GM12878 (cell line): Measurements from ENCODE around the gene NR2F2. TPM values are rescaled to one million over a fixed set of nuclear protein-coding genes. Genes with fewer than 3 reads are reported as not detected.

Experiments used
- ATAC-seq: fragments of 200-7000 bp; cut with Tn5 transposase; 3 replicates; pipeline ENCODE4 v1.9.1; 2020; ENCODE audit warnings: mild to moderate bottlenecking, moderate library complexity
- BruUV-seq: library from RNA; stranded (reverse); fragments of 400-500 nt; replicated peaks from 2 replicates; lab custom pipeline; 2021; lab: Mats Ljungman, UMichigan
- CTCF ChIA-PET: fragments of 300-600 bp; sonication (Branson Sonifier 250); formaldehyde crosslinking; extraction: SDS; loops from one replicate; lab custom pipeline; 2021; ENCODE audit warnings: inconsistent platforms; lab: Yijun Ruan, JAX
- POLR2A ChIA-PET: fragments of 350-600 bp; formaldehyde crosslinking; extraction: SDS; loops from one replicate; lab custom pipeline; 2021; ENCODE audit warnings: inconsistent platforms; lab: Charles Lee
- RAD21 ChIA-PET: fragments of 300-600 bp; sonication (Branson Sonifier 250); formaldehyde crosslinking; loops from one replicate; lab custom pipeline; 2023; ENCODE audit warnings: antibody characterized with exemption; ENCODE audit not compliant: unreplicated experiment; lab: Charles Lee
- SMC1A ChIA-PET: fragments of 300-600 bp; sonication (Branson Sonifier 250); formaldehyde crosslinking; loops from one replicate; lab custom pipeline; 2023; ENCODE audit not compliant: unreplicated experiment, uncharacterized antibody; lab: Charles Lee
- DNase-seq: peaks from one replicate; pipeline ENCODE4 v3.0.0-alpha.2; 2011; ENCODE audit warnings: low read depth, low spot score
- FAIRE-seq: peaks from 3 replicates; lab custom pipeline; 2011; peaks lifted over from hg19 to GRCh38; lab: Jason Lieb, UNC
- H2AFZ ChIP-seq: 2 replicates; pipeline ENCODE4 v1.6.0; 2011; ENCODE audit warnings: low read depth, low read length, control low read depth; ENCODE audit not compliant: control insufficient read depth
- H3K27ac ChIP-seq: 2 replicates; pipeline ENCODE4 v1.5.1; 2011; ENCODE audit warnings: control low read depth; ENCODE audit not compliant: control insufficient read depth, insufficient read depth
- H3K27me3 ChIP-seq, 2 experiments: replicated peaks in 1 of 2; 2 replicates each; pipeline versions ENCODE4 v1.6.0 to v1.6.1; 2011; ENCODE audit warnings: low read length in 1 of 2; ENCODE audit not compliant: control insufficient read depth in 2 of 2, insufficient read depth in 2 of 2
- H3K36me3 ChIP-seq, 2 experiments: 2 replicates each; pipeline ENCODE4 v1.5.1; 2011; ENCODE audit warnings: low read length in 1 of 2; ENCODE audit not compliant: control insufficient read depth in 2 of 2, insufficient read depth in 2 of 2
- H3K4me1 ChIP-seq: 2 replicates; pipeline ENCODE4 v1.6.1; 2011; ENCODE audit warnings: mild to moderate bottlenecking, low read length, moderate library complexity, mixed read lengths; ENCODE audit not compliant: control insufficient read depth, insufficient read depth
- H3K4me2 ChIP-seq: 2 replicates; pipeline ENCODE4 v1.6.0; 2011; ENCODE audit warnings: control low read depth; ENCODE audit not compliant: control insufficient read depth, insufficient read depth
- H3K4me3 ChIP-seq: fragments of 200-600 bp; sonication (generic); 2 replicates; pipeline ENCODE4 v1.5.1; 2016
- H3K79me2 ChIP-seq: 2 replicates; pipeline ENCODE4 v1.6.0; 2011; ENCODE audit warnings: low read length; ENCODE audit not compliant: control insufficient read depth, insufficient read depth
- H3K9ac ChIP-seq: 2 replicates; pipeline ENCODE4 v1.8.0; 2011; ENCODE audit warnings: low read length, control low read depth, mixed read lengths; ENCODE audit not compliant: control insufficient read depth, insufficient read depth
- H3K9me3 ChIP-seq: replicated peaks from 3 replicates; pipeline ENCODE4 v1.5.1; 2011; ENCODE audit warnings: mild to moderate bottlenecking, low read length; ENCODE audit not compliant: control insufficient read depth, insufficient read depth
- H4K20me1 ChIP-seq: 2 replicates; pipeline ENCODE4 v1.6.0; 2011; ENCODE audit not compliant: control insufficient read depth, insufficient read depth
- ELK1 ChIP-seq: IDR thresholded peaks from 2 replicates; pipeline ENCODE4 v1.6.1; 2012; ENCODE audit warnings: low read depth, low read length, improper control_type of control experiment
- JUNB ChIP-seq: IDR thresholded peaks from 2 replicates; pipeline ENCODE4 v1.6.1; 2016; ENCODE audit warnings: antibody characterized with exemption, mild to moderate bottlenecking
- RCOR1 ChIP-seq: conservative IDR thresholded peaks from 2 replicates; pipeline ENCODE4 v1.6.1; 2012; ENCODE audit warnings: low read depth, low read length, improper control_type of control experiment
- RELA ChIP-seq: fragments of 450-650 bp; IDR thresholded peaks from 2 replicates; pipeline ENCODE4 v1.8.0; 2014; ENCODE audit warnings: borderline replicate concordance; ENCODE audit not compliant: partially characterized antibody
- RFX5 ChIP-seq: IDR thresholded peaks from 2 replicates; pipeline ENCODE4 v1.6.1; 2011; ENCODE audit warnings: low read depth, low read length, improper control_type of control experiment
- SMC3 ChIP-seq: IDR thresholded peaks from 2 replicates; pipeline ENCODE4 v1.6.1; 2011; ENCODE audit warnings: low read length, improper control_type of control experiment, borderline replicate concordance
- SREBF2 ChIP-seq: IDR thresholded peaks from 2 replicates; pipeline ENCODE4 v1.6.1; 2012; ENCODE audit warnings: mild to moderate bottlenecking, low read length
- SUZ12 ChIP-seq: fragments of 200-600 bp; sonication (generic); IDR thresholded peaks from one replicate; pipeline ENCODE4 v1.6.1; 2018; ENCODE audit warnings: antibody characterized with exemption, mild to moderate bottlenecking; ENCODE audit not compliant: unreplicated experiment
- USF2 ChIP-seq: IDR thresholded peaks from 2 replicates; pipeline ENCODE4 v1.6.1; 2011; ENCODE audit warnings: low read depth, low read length, improper control_type of control experiment, borderline replicate concordance
- ZBTB33 ChIP-seq: fragments of 450-650 bp; IDR thresholded peaks from 2 replicates; pipeline ENCODE4 v1.6.1; 2017; ENCODE audit warnings: mild to moderate bottlenecking
- WGBS: methylation state at CpG from one replicate; pipeline ENCODE4 v1.1.6; 2016; ENCODE audit warnings: low lambda C conversion rate; ENCODE audit not compliant: insufficient replicate concordance, insufficient coverage; ENCODE audit errors: missing lambda C conversion rate; 5-methylcytosine and 5-hydroxymethylcytosine counted together
- in situ Hi-C: fragments of 300-500 bp; cut with MboI; formaldehyde crosslinking; loops from 9 replicates; pipeline ENCODE4 v1.14.3; 2018; ENCODE audit warnings: mixed read lengths
- intact Hi-C: fragments of 100-400 bp; cut with micrococcal nuclease; formaldehyde crosslinking; loops from one replicate; pipeline ENCODE4 v1.14.2; 2022; ENCODE audit not compliant: unreplicated experiment
- polyA plus RNA-seq, 11 experiments: library from polyadenylated mRNA; depleted of rRNA in 4 of 11; unstranded in 6 of 11; stranded (reverse) in 5 of 11; fragments of >200 nt; fragmentation: Nextera tagmentation in 4 of 11; fragmentation: Illumina TruSeq in 1 of 11; extraction: Ambion mirVana in 4 of 11; extraction: Trizol in 1 of 11; gene quantifications; 1 replicate in 1 of 11; 2 replicates in 10 of 11; pipeline versions ENCODE4 v1.2.1 to v1.2.3, GENCODE V29; 2011 to 2016; ENCODE audit warnings: inconsistent platforms in 2 of 11, missing spikeins in 2 of 11, low read depth in 1 of 11
- total RNA-seq, 4 experiments: library from RNA; depleted of rRNA in 3 of 4; stranded (reverse); fragments of >200 nt in 3 of 4; fragmentation: Illumina TruSeq in 1 of 4; extraction: Trizol in 1 of 4; gene quantifications; 2 replicates each; pipeline versions ENCODE4 v1.2.1 to v1.2.3, GENCODE V29; 2013 to 2021

Gene NR2F2
- total and polyA plus RNA-seq, 10 of the 15 experiments (the other 5 are each of a cell fraction or from before 2014, with no cell fraction given): 1.1 to 10.1 (median 3.2) TPM

DNA sequence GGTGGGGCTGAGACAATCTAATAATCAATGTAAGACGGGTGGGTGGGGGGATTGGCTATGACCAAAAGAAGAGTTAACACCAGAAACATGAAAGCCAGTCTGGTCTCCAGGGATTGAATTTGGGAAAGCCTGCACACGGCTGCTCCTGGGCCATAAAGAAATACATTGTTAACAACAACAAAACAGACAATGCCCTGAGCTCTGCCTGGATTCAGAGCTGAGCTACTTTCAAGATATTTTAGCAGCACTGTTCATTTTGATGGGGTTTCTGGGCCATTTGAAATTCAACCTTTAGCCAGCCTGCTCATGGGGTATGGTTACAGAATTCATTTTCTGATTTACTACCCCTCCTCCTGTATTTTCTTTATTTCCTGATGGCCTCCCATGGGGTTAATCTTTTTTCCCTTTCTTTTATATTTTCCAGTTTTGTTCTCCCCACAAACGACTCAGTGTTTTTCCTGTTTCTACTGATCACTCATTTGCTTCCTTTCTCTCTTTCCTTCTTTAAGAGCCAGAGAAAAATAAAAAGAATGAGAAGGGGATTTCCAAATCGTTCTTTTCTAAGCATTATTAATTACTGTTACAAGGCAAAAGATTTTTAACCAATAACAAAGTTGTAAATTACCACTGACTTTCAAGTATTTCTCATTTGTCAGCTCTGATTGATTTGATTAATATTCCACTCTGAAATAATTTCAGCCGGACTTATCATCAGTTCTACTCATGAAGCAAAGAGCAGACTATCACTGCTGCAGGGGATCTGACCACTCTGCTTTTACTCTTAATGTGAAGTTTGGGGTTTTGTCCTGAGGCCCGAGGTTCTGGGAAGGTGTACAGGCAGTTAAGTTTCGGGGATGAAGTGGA is 19.6 kb downstream of the NR2F2 start:
- ATAC-seq: no peak
- no peak for FAIRE-seq
- H3K4me1 ChIP-seq: no peaks in the 10 kb centered on the region
- TF ChIP-seq RCOR1 (no peak), SMC3 (no peak), ELK1 (no peak), RFX5 (no peak), SREBF2 (no peak), JUNB (no peak), USF2 (no peak), RELA (no peak), ZBTB33 (no peak), SUZ12 (no peak)
- 10% methylated on average over 7 of the region's 7 CpGs for WGBS
- no peak overlapping the region for H3K4me3 ChIP-seq
- no peak overlapping the region for H3K4me2 ChIP-seq
- no peaks in the 10 kb centered on the region for H3K79me2 ChIP-seq
- no peaks in the 10 kb centered on the region; the same call in 2 of the 3 replicates for H3K9me3 ChIP-seq
- intact Hi-C loops (loop anchor here (5.0 to 10.0 kb wide), 6 partner anchors 308 to 1063 kb away; no protein-coding TSS in a partner anchor), in situ Hi-C loops (loop anchor here (10.0 kb wide), 2 partner anchors 885 to 1085 kb away; no protein-coding TSS in a partner anchor)
- ChIA-PET RAD21 (interaction anchor here (0.9 to 11.4 kb wide), 10 partner anchors 10 to 723 kb away, joined by 3 to 124 read pairs (median 3); partner anchors contain the start of gene NR2F2), CTCF (interaction anchor here (0.6 to 2.3 kb wide), 13 partner anchors 8 to 1326 kb away, joined by 3 to 31 read pairs (median 3); no protein-coding TSS in a partner anchor), SMC1A (interaction anchor here (0.6 to 6.0 kb wide), 16 partner anchors 7 to 1091 kb away, joined by 3 to 105 read pairs (median 4); no protein-coding TSS in a partner anchor), POLR2A (interaction anchor here (1.0 to 5.8 kb wide), 9 partner anchors 8 to 890 kb away, joined by 3 to 31 read pairs (median 4); no protein-coding TSS in a partner anchor)
- no peaks in the 10 kb centered on the region; the same call in 1 of the 2 replicates for H4K20me1 ChIP-seq
- H3K27me3 ChIP-seq: peaks cover 0 to 6% of the 10 kb centered on the region in 2 experiments; a peak in 2 of 4 replicates
- BruUV-seq: no TSS peak
- H3K36me3 ChIP-seq: no peaks in the 10 kb centered on the region
- H2AFZ ChIP-seq: no peak overlapping the region
- no peak overlapping the region for H3K9ac ChIP-seq
- DNase-seq: no peak
- no peak overlapping the region for H3K27ac ChIP-seq
